ENCODE data around the gene GSE1. TPM values are rescaled to one million over a fixed set of nuclear protein-coding genes. Genes with fewer than 3 reads are reported as not detected.

GSE1 gene
- total RNA-seq, 1 donor from 2014 or later, result 12.9 TPM

DNA sequence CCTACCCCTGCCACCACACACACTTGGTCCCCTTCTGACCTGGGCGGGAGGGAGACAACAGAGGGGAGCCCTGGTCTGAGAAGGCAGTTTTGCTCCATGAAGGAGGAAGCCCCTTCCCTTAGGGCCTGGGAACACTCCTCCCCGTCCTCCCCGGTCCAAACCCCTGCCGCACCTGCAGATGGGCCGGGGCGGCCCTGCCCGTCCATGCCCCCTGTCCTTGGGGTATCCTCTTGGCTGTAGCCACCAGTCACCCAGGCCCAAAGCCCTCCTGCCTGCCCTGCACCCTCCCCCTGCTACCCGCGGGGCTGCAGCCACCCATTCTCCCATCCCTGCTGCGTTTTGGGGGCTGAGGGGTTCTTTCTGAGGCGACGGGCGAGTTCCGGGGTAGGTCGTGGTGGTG lies 33.9 kb downstream of the GSE1 start:
- DNase-seq (ENCODE audit: low read depth), result no peak
- TF ChIP-seq, protein P1, sequence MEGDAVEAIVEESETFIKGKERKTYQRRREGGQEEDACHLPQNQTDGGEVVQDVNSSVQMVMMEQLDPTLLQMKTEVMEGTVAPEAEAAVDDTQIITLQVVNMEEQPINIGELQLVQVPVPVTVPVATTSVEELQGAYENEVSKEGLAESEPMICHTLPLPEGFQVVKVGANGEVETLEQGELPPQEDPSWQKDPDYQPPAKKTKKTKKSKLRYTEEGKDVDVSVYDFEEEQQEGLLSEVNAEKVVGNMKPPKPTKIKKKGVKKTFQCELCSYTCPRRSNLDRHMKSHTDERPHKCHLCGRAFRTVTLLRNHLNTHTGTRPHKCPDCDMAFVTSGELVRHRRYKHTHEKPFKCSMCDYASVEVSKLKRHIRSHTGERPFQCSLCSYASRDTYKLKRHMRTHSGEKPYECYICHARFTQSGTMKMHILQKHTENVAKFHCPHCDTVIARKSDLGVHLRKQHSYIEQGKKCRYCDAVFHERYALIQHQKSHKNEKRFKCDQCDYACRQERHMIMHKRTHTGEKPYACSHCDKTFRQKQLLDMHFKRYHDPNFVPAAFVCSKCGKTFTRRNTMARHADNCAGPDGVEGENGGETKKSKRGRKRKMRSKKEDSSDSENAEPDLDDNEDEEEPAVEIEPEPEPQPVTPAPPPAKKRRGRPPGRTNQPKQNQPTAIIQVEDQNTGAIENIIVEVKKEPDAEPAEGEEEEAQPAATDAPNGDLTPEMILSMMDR (IDR thresholded peaks at IDR 0.05; ENCODE audit: insufficient read depth, low read length, severe bottlenecking), result no peak
- FAIRE-seq, result no peak
- peaks cover 16% of the 10 kb centered on the region for H3K36me3 ChIP-seq (ENCODE audit: control insufficient read depth, insufficient read depth, low read length)
- no peaks in the 10 kb centered on the region for H3K27me3 ChIP-seq (ENCODE audit: control insufficient read depth, insufficient read depth, low read length)
- H3K4me3 ChIP-seq (ENCODE audit: low read depth, low read length), result no peak overlapping the region

DNA sequence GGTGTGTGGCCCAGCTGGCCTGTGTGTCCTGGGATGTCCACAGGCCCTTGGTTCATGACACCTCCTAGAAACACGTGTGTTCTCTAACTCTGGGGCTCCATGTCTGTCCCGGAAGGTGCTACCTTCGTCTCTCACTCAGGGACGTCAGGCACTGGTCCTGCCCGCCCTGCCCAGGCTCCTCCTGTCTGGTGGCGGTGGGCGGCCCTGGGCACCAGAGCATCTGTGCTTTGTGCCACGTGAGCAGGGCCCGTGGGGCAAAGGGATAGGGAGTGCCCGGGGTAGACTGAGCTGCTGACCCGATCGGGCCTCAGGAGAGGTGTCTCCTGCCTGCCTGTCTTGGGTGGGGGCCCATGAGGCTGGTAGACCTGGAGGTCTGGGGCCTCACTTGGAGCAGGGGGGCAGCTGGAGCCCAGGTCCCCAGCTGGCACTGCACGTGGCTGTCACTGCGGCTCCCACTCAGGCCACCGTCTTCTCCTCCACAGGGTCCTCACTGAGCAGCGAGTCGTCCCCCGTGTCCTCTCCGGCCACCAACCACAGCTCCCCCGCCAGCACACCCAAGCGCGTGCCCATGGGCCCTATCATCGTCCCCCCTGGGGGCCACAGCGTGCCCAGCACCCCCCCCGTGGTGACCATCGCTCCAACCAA lies 35.1 kb downstream of the GSE1 start:
- Histone ChIP-seq H3K36me3 (ENCODE audit: control insufficient read depth, insufficient read depth, low read length) (peaks cover 16% of the 10 kb centered on the region), H3K4me3 (ENCODE audit: low read depth, low read length) (no peak overlapping the region), H3K27me3 (ENCODE audit: control insufficient read depth, insufficient read depth, low read length) (no peaks in the 10 kb centered on the region)
- TF ChIP-seq, protein P1 (IDR thresholded peaks at IDR 0.05; ENCODE audit: insufficient read depth, low read length, severe bottlenecking), result no peak
- no peak for FAIRE-seq
- no peak for DNase-seq (ENCODE audit: low read depth)

DNA sequence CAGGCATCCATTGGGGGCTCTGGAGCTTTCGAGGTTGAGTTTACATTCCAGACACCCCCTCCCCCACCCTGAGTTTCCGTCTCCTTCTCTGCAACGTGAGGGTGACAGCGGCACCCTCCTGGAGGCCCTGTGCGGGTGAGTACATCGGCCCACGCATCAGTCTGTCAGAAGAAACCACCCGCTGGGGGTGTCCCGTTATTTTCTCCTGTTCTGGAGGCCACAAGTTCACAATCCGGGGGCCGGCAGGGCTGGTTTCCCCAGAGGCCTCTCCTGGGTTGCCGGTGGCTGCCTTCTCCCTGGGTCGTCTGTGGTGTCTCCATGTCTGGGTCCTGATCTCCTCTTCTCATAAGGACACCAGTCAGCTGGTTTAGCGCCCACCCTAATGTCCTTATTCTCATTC lies 35.7 kb downstream of the GSE1 start:
- Histone ChIP-seq H3K4me3 (ENCODE audit: low read depth, low read length) (no peak overlapping the region), H3K36me3 (ENCODE audit: control insufficient read depth, insufficient read depth, low read length) (peaks cover 19% of the 10 kb centered on the region), H3K27me3 (ENCODE audit: control insufficient read depth, insufficient read depth, low read length) (no peaks in the 10 kb centered on the region)
- no peak for DNase-seq (ENCODE audit: low read depth)
- no peak for FAIRE-seq
- TF ChIP-seq, protein P1 (IDR thresholded peaks at IDR 0.05; ENCODE audit: insufficient read depth, low read length, severe bottlenecking), result no peak

DNA sequence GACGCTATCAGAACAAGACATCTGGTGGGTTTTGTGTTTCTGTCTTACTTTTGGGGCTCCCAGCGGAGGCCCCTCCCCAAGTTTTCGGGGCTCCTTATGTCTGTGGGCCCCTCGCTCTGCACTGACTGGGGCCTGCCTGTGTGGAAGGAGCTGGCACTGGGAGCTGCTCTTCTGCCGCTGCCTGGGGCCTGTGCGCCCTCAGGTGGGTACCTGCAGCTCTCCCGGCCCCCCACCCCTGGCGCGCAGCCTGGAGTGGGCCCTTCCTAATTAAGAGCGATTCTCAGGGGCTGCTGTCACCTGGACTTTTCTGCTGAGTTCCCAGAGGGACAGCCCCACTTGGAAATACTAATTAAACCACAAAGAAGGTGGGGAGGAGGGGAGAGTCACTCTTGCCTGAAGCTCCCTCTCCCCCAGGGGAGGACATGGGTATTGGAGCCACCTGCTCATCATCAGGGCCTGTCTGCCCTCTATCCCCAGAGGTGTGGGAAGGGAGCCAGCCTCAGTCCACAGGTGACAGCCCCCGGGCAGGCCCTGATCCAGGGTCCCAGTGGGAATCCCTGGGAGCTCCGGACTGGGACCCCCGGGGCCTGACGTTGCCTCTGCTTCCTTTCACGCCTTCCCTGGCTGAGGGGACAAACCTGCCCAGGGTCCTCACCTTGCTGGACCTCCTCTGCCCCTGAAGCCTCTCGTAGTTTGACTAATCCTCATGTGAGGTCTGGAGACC lies 36.5 kb downstream of the GSE1 start:
- Histone ChIP-seq H3K36me3 (ENCODE audit: control insufficient read depth, insufficient read depth, low read length) (peaks cover 25% of the 10 kb centered on the region), H3K4me3 (ENCODE audit: low read depth, low read length) (no peak overlapping the region), H3K27me3 (ENCODE audit: control insufficient read depth, insufficient read depth, low read length) (no peaks in the 10 kb centered on the region)
- FAIRE-seq, result no peak
- no peak for DNase-seq (ENCODE audit: low read depth)
- TF ChIP-seq, protein P1 (IDR thresholded peaks at IDR 0.05; ENCODE audit: insufficient read depth, low read length, severe bottlenecking), result no peak

DNA sequence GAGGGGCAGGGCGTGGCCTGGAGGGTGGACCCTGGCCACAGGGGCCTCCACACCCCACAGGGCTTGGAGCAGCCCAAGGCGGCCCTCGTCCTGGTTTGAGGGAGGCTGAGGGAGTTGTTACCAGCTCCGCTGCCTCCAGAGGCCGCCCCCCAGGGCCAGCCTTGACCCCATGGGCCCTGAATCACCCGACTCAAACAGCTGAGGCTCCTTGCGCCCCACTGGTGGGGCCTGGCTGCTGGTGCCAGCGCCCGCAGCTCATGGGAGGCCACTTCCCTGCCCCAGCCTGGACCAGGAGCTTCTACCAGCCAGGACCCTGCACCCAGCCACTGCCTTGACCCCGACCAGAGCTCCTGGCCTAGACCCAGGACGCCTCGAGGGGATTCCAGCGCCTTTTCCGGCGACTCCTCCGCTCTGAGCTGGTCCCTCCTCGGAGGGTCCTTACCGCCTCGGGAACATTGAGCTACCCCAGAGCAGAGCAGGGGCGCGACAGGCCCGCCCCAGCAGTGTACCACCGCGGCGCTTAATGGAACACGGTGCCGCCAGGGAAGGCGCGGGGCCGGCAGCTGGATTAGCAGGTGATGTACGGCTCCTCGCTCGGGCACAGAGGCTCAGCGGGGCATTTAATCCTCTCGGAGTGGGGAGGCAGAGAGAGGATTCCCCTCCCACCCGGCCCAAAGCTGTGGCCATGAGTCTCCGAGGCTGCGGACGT lies 37.2 kb downstream of the GSE1 start:
- FAIRE-seq, result no peak
- H3K36me3 ChIP-seq (ENCODE audit: control insufficient read depth, insufficient read depth, low read length), result peaks cover 32% of the 10 kb centered on the region
- no peak overlapping the region for H3K4me3 ChIP-seq (ENCODE audit: low read depth, low read length)

More for the DNA sequence above, 37.2 kb downstream of the GSE1 start:
- DNase-seq (ENCODE audit: low read depth), result no peak
- TF ChIP-seq, protein P1 (IDR thresholded peaks at IDR 0.05; ENCODE audit: insufficient read depth, low read length, severe bottlenecking), result no peak
- H3K27me3 ChIP-seq (ENCODE audit: control insufficient read depth, insufficient read depth, low read length), result no peaks in the 10 kb centered on the region
